ENCODE data around the gene KIF12. TPM values are rescaled to one million over a fixed set of nuclear protein-coding genes. Genes with fewer than 3 reads are reported as not detected.

The KIF12 gene
- total and polyA plus RNA-seq, 2 of the 13 experiments (the other 11 are each of a cell fraction or from before 2014, with no cell fraction given) = 1.8 to 12.5 TPM

- TF ChIP-seq NR2F6 (IDR thresholded peaks at IDR 0.05) = peak; percentile 33
- TF ChIP-seq NR2F6 (CRISPR knock-in tag; IDR thresholded peaks at IDR 0.05) = 0 out of 2 replicates have a peak, but pooled peaks have one; percentile 36
- TF ChIP-seq PAXIP1 (CRISPR knock-in tag; conservative IDR thresholded peaks at IDR 0.05) = peak; percentile 52
- TF ChIP-seq, protein P1, sequence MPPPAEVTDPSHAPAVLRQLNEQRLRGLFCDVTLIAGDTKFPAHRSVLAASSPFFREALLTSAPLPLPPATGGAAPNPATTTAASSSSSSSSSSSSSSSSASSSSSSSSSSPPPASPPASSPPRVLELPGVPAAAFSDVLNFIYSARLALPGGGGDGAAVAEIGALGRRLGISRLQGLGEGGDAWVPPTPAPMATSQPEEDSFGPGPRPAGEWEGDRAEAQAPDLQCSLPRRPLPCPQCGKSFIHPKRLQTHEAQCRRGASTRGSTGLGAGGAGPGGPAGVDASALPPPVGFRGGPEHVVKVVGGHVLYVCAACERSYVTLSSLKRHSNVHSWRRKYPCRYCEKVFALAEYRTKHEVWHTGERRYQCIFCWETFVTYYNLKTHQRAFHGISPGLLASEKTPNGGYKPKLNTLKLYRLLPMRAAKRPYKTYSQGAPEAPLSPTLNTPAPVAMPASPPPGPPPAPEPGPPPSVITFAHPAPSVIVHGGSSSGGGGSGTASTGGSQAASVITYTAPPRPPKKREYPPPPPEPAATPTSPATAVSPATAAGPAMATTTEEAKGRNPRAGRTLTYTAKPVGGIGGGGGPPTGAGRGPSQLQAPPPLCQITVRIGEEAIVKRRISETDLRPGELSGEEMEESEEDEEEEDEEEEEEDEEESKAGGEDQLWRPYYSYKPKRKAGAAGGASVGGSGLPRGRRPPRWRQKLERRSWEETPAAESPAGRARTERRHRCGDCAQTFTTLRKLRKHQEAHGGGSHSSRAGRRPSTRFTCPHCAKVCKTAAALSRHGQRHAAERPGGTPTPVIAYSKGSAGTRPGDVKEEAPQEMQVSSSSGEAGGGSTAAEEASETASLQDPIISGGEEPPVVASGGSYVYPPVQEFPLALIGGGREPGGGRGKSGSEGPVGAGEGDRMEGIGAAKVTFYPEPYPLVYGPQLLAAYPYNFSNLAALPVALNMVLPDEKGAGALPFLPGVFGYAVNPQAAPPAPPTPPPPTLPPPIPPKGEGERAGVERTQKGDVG (CRISPR knock-in tag; IDR thresholded peaks at IDR 0.05; ENCODE audit: borderline replicate concordance) = 0 out of 2 replicates have a peak, but pooled peaks have one; percentile 32
- TF ChIP-seq ZNF292 (CRISPR knock-in tag; IDR thresholded peaks at IDR 0.05; ENCODE audit: borderline replicate concordance, low read depth) = 0 out of 2 replicates have a peak, but pooled peaks have one; percentile 28
- peak; percentile 40; the same call in 1 of the 2 replicates for TF ChIP-seq SALL1 (CRISPR knock-in tag; IDR thresholded peaks at IDR 0.05)
- TF ChIP-seq, protein P2, sequence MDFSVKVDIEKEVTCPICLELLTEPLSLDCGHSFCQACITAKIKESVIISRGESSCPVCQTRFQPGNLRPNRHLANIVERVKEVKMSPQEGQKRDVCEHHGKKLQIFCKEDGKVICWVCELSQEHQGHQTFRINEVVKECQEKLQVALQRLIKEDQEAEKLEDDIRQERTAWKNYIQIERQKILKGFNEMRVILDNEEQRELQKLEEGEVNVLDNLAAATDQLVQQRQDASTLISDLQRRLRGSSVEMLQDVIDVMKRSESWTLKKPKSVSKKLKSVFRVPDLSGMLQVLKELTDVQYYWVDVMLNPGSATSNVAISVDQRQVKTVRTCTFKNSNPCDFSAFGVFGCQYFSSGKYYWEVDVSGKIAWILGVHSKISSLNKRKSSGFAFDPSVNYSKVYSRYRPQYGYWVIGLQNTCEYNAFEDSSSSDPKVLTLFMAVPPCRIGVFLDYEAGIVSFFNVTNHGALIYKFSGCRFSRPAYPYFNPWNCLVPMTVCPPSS (IDR thresholded peaks at IDR 0.05) = no peak
- TF ChIP-seq ZBTB7B (CRISPR knock-in tag; IDR thresholded peaks at IDR 0.05) = peak; percentile 57; the same call in 1 of the 2 replicates
- TF ChIP-seq ZNF687 (CRISPR knock-in tag; IDR thresholded peaks at IDR 0.05) = peak; percentile 60
- no peak for TF ChIP-seq POLR2A (IDR thresholded peaks at IDR 0.05; ENCODE audit: insufficient read depth in 1 of 2, low read depth in 2 of 2, low read length in 2 of 2)
- no peak for TF ChIP-seq ZKSCAN1 (IDR thresholded peaks at IDR 0.05; ENCODE audit: low read length)
Measured at GRCh38 chr9:114121227-114122135, 22.4 kb upstream of the KIF12 start (continued).
